IMR-90 (cell line): ENCODE results near the gene RASSF4. TPM values are rescaled to one million over a fixed set of nuclear protein-coding genes. Genes with fewer than 3 reads are reported as not detected.

Experiments
- ATAC-seq: fragments of 200-7000 bp; cut with Tn5 transposase; 2 replicates; pipeline ENCODE4 v1.9.1; 2020; ENCODE audit warnings: low read depth, mild to moderate bottlenecking, moderate library complexity
- BruUV-seq: library from RNA; stranded (reverse); fragments of 400-500 nt; replicated peaks from 2 replicates; lab custom pipeline; 2021; lab: Mats Ljungman, UMichigan
- CTCF ChIA-PET: fragments of 300-600 bp; formaldehyde crosslinking; extraction: SDS; loops from one replicate; lab custom pipeline; 2021; ENCODE audit warnings: antibody characterized with exemption; lab: Yijun Ruan, JAX
- POLR2A ChIA-PET: fragments of 300-600 bp; sonication (Branson Sonifier 250); formaldehyde crosslinking; loops from one replicate; lab custom pipeline; 2022; ENCODE audit warnings: antibody characterized with exemption; ENCODE audit not compliant: unreplicated experiment; lab: Charles Lee
- DNase-seq: peaks from one replicate; pipeline ENCODE4 v3.0.0; 2013
- H2AFZ ChIP-seq: replicated peaks from 2 replicates; pipeline ENCODE3; 2013; ENCODE audit warnings: low read length, mild to moderate bottlenecking; ENCODE audit not compliant: poor library complexity
- H2AK5ac ChIP-seq: 2 replicates; pipeline ENCODE4 v1.6.1; 2013; ENCODE audit warnings: low read depth, low read length, inconsistent platforms
- H2AK9ac ChIP-seq: replicated peaks from 2 replicates; pipeline ENCODE3; 2013; ENCODE audit warnings: mild to moderate bottlenecking, low read depth, low read length, moderate library complexity; ENCODE audit not compliant: poor library complexity
- H2BK120ac ChIP-seq: 2 replicates; pipeline ENCODE4 v1.6.1; 2013; ENCODE audit warnings: low read depth, low read length, inconsistent platforms
- H2BK15ac ChIP-seq: 3 replicates; pipeline ENCODE4 v1.6.1; 2013; ENCODE audit warnings: low read depth, low read length, inconsistent platforms
- H2BK20ac ChIP-seq: 2 replicates; pipeline ENCODE4 v1.6.1; 2013; ENCODE audit warnings: low read depth, mild to moderate bottlenecking, inconsistent platforms, low read length, moderate library complexity
- H2BK5ac ChIP-seq: 2 replicates; pipeline ENCODE4 v1.6.1; 2013; ENCODE audit warnings: mild to moderate bottlenecking, low read depth, low read length, inconsistent platforms; ENCODE audit not compliant: poor library complexity, severe bottlenecking
- H3K14ac ChIP-seq: replicated peaks from 2 replicates; pipeline ENCODE4 v1.6.1; 2013; ENCODE audit warnings: low read depth, low read length, inconsistent platforms
- H3K18ac ChIP-seq: 2 replicates; pipeline ENCODE4 v1.6.1; 2013; ENCODE audit warnings: low read depth, low read length, control low read depth
- H3K23ac ChIP-seq: 2 replicates; pipeline ENCODE4 v1.6.1; 2013; ENCODE audit warnings: low read depth, low read length, inconsistent platforms
- H3K27ac ChIP-seq: 2 replicates; pipeline ENCODE4 v1.5.1; 2013; ENCODE audit warnings: mild to moderate bottlenecking, control low read depth, low read length; ENCODE audit not compliant: insufficient read depth
- H3K27me3 ChIP-seq: 2 replicates; pipeline ENCODE4 v1.6.1; 2013; ENCODE audit warnings: low read length; ENCODE audit not compliant: control insufficient read depth, insufficient read depth
- H3K36me3 ChIP-seq: 2 replicates; pipeline ENCODE4 v1.6.1; 2013; ENCODE audit warnings: low read length, mixed read lengths; ENCODE audit not compliant: control insufficient read depth, insufficient read depth
- H3K4ac ChIP-seq: 2 replicates; pipeline ENCODE4 v1.6.1; 2013; ENCODE audit warnings: low read depth, low read length, inconsistent platforms
- H3K4me1 ChIP-seq: 2 replicates; pipeline ENCODE4 v1.6.1; 2013; ENCODE audit warnings: low read length, mixed read lengths; ENCODE audit not compliant: control insufficient read depth, insufficient read depth
- H3K4me2 ChIP-seq: 2 replicates; pipeline ENCODE4 v1.6.1; 2013; ENCODE audit warnings: low read depth, mild to moderate bottlenecking, control low read depth, low read length, moderate library complexity
- H3K4me3 ChIP-seq: 2 replicates; pipeline ENCODE4 v1.5.1; 2013; ENCODE audit warnings: low read depth, mild to moderate bottlenecking, control low read depth, low read length, moderate library complexity; ENCODE audit not compliant: insufficient read depth
- H3K56ac ChIP-seq: 2 replicates; pipeline ENCODE4 v1.6.1; 2013; ENCODE audit warnings: low read length, inconsistent platforms; ENCODE audit not compliant: insufficient read depth; ENCODE audit errors: extremely low read depth
- H3K79me1 ChIP-seq, 2 experiments: 2 replicates each; pipeline ENCODE4 v1.6.1; 2013; ENCODE audit warnings: low read length in 2 of 2, inconsistent platforms in 1 of 2, low read depth in 1 of 2
- H3K9ac ChIP-seq: 2 replicates; pipeline ENCODE4 v1.6.1; 2013; ENCODE audit warnings: low read depth, low read length, control low read depth
- H3K9me1 ChIP-seq: 2 replicates; pipeline ENCODE4 v1.6.1; 2013; ENCODE audit warnings: low read length, inconsistent platforms; ENCODE audit not compliant: insufficient read depth
- H3K9me3 ChIP-seq: 2 replicates; pipeline ENCODE4 v1.6.1; 2013; ENCODE audit warnings: low read length; ENCODE audit not compliant: control insufficient read depth, insufficient read depth
- H4K20me1 ChIP-seq: 2 replicates; pipeline ENCODE4 v1.6.1; 2013; ENCODE audit warnings: low read length, inconsistent platforms; ENCODE audit not compliant: insufficient read depth
- H4K5ac ChIP-seq: 2 replicates; pipeline ENCODE4 v1.6.1; 2013; ENCODE audit warnings: mild to moderate bottlenecking, low read depth, low read length, control low read depth
- H4K8ac ChIP-seq, 2 experiments: 2 replicates each; pipeline ENCODE4 v1.6.1; 2013; ENCODE audit warnings: low read depth in 2 of 2, low read length in 2 of 2, control low read depth in 1 of 2, inconsistent platforms in 1 of 2
- H4K91ac ChIP-seq: 2 replicates; pipeline ENCODE4 v1.6.1; 2013; ENCODE audit warnings: low read depth, low read length, inconsistent platforms; ENCODE audit not compliant: insufficient read depth
- ELK1 ChIP-seq: fragments of 150-350 bp; IDR thresholded peaks from 2 replicates; pipeline ENCODE4 v1.6.1; 2016; ENCODE audit warnings: low read depth, mild to moderate bottlenecking, low read length, moderate library complexity, borderline replicate concordance
- MAFK ChIP-seq: IDR thresholded peaks from 2 replicates; pipeline ENCODE4 v1.6.1; 2012; ENCODE audit warnings: low read depth, low read length, improper control_type of control experiment
- MXI1 ChIP-seq: IDR thresholded peaks from 2 replicates; pipeline ENCODE4 v1.6.1; 2012; ENCODE audit warnings: low read depth, mild to moderate bottlenecking, low read length, moderate library complexity, borderline replicate concordance
- NFE2L2 ChIP-seq: fragments of 150-350 bp; IDR thresholded peaks from 2 replicates; pipeline ENCODE4 v1.6.1; 2016; ENCODE audit warnings: low read depth, mild to moderate bottlenecking, low read length
- RAD21 ChIP-seq: IDR thresholded peaks from 2 replicates; pipeline ENCODE4 v1.6.1; 2012; ENCODE audit warnings: low read length, improper control_type of control experiment
- RCOR1 ChIP-seq: IDR thresholded peaks from 2 replicates; pipeline ENCODE4 v1.6.1; 2012; ENCODE audit warnings: mild to moderate bottlenecking, low read length, improper control_type of control experiment; ENCODE audit not compliant: insufficient replicate concordance
- RFX5 ChIP-seq: IDR thresholded peaks from 2 replicates; pipeline ENCODE4 v1.8.0; 2012; ENCODE audit warnings: low read depth, mild to moderate bottlenecking, low read length, moderate library complexity
- SMC3 ChIP-seq: fragments of 150-350 bp; IDR thresholded peaks from 2 replicates; pipeline ENCODE4 v1.6.1; 2016; ENCODE audit warnings: low read depth, mild to moderate bottlenecking, antibody characterized with exemption, low read length, moderate library complexity
- USF2 ChIP-seq: fragments of 150-350 bp; IDR thresholded peaks from 2 replicates; pipeline ENCODE4 v1.6.1; 2017; ENCODE audit warnings: mild to moderate bottlenecking, antibody characterized with exemption, low read length, low read depth
- WGBS, 2 experiments: methylation state at CpG; one replicate each; pipeline versions ENCODE4 v1.1.5 to v1.1.7; 2013; ENCODE audit warnings: missing lambda C conversion rate in 2 of 2; ENCODE audit not compliant: insufficient read length in 1 of 2; ENCODE audit errors: extremely low coverage in 2 of 2; 5-methylcytosine and 5-hydroxymethylcytosine counted together
- dilution Hi-C: fragments of 300-500 bp; cut with HindIII; formaldehyde crosslinking; loops from one replicate; pipeline ENCODE4 v1.14.3; 2018; ENCODE audit warnings: low sequenced_read_pairs; ENCODE audit not compliant: unreplicated experiment
- in situ Hi-C: fragments of 300-500 bp; cut with MboI; formaldehyde crosslinking; loops from 3 replicates; pipeline ENCODE4 v1.14.3; 2019; ENCODE audit warnings: low sequenced_read_pairs, inconsistent platforms, mixed read lengths
- intact Hi-C: fragments of 100-400 bp; cut with micrococcal nuclease; formaldehyde crosslinking; loops from 2 replicates; pipeline ENCODE4 v1.10.0; 2022
- polyA plus RNA-seq, 3 experiments: library from polyadenylated mRNA; depleted of rRNA; stranded (reverse); fragments of >200 nt; gene quantifications; 2 replicates each; pipeline ENCODE4 v1.2.3, GENCODE V29; 2012; ENCODE audit warnings: low replicate concordance in 1 of 3
- total RNA-seq: library from RNA; depleted of rRNA; stranded (reverse); fragments of >200 nt; gene quantifications from 2 replicates; pipeline ENCODE4 v1.2.3, GENCODE V29; 2012

RASSF4 gene
- total and polyA plus RNA-seq, 2 of the 4 experiments (the other 2 are of a cell fraction), result 5.9 to 8.6 TPM

- Histone ChIP-seq H4K20me1 (no peaks in the 10 kb centered on the region; the same call in 1 of the 2 replicates), H3K27ac (peak overlapping the region; percentile 49; the same call in 1 of the 2 replicates), H3K79me1 (peaks cover 3 to 72% of the 10 kb centered on the region in 2 experiments; a peak in 3 of 4 replicates), H4K5ac (peak overlapping the region; percentile 21), H3K18ac (no peak overlapping the region; the same call in 1 of the 2 replicates), H2BK5ac (peak overlapping the region; percentile 74), H3K4me2 (peak overlapping the region; percentile 84), H3K56ac (no peak overlapping the region), H3K36me3 (peaks cover 15% of the 10 kb centered on the region; the same call in 1 of the 2 replicates), H4K91ac (0 out of 2 replicates have a peak overlapping the region, but pooled peaks have one; percentile 15), H3K9me3 (no peaks in the 10 kb centered on the region), H4K8ac (peak overlapping the region in 1 of 2 experiments; percentile 33; a peak in 1 of 4 replicates), H3K4me3 (peak overlapping the region; percentile 55), H2BK120ac (peak overlapping the region; percentile 75), H3K9me1 (peaks cover 34% of the 10 kb centered on the region), H2AFZ (peak overlapping the region; percentile 24), H3K27me3 (no peaks in the 10 kb centered on the region), H2BK20ac (0 out of 2 replicates have a peak overlapping the region, but pooled peaks have one; percentile 36), H3K14ac (peak overlapping the region; percentile 69), H3K23ac (peak overlapping the region; percentile 86), H2AK5ac (peak overlapping the region; percentile 75), H3K9ac (peak overlapping the region; percentile 60), H2AK9ac (peak overlapping the region; percentile 82), H3K4ac (peak overlapping the region; percentile 89), H3K4me1 (peaks cover 63% of the 10 kb centered on the region), H2BK15ac (peak overlapping the region; percentile 80; the same call in 2 of the 3 replicates)
- CTCF ChIA-PET, result interaction anchor here (1.3 kb wide), 1 partner anchor 45 kb away, joined by 4 read pairs; no protein-coding TSS in a partner anchor
- POLR2A ChIA-PET, result no interaction called here
- intact Hi-C loops (no loop called here), in situ Hi-C loops (loop anchor here (25.0 kb wide), 4 partner anchors 1035 to 1840 kb away; partner anchors contain the start of genes CSGALNACT2 and HNRNPF), dilution Hi-C loops (no loop called here)
- no TSS peak for BruUV-seq
- WGBS, 2 experiments, result 90% methylated on average over 9 of the region's 25 CpGs; no CpG with 5 or more reads in 1 of the 2 experiments
- TF ChIP-seq RCOR1, result no peak
- TF ChIP-seq RAD21, result no peak
- no peak for TF ChIP-seq RFX5
- TF ChIP-seq NFE2L2, result no peak
- TF ChIP-seq USF2, result no peak
- no peak for TF ChIP-seq ELK1
- TF ChIP-seq MAFK, result no peak
- no peak for TF ChIP-seq MXI1
- TF ChIP-seq SMC3, result no peak
- no peak for ATAC-seq
- DNase-seq, result no peak
These were observed 17.9 kb downstream of the RASSF4 start for GRCh38 chr10:44977287-44978212.
